Keratinocyte (primary cell): Measurements from ENCODE around the gene OR2A25.

Experiments used
- CTCF ChIP-seq, 3 experiments: IDR thresholded peaks in 1 of 3; conservative IDR thresholded peaks in 1 of 3; optimal IDR thresholded peaks in 1 of 3; 2 replicates in 2 of 3; 3 replicates in 1 of 3; pipeline versions ENCODE3 to v1.5.1; 2011; ENCODE audit warnings: low read length in 3 of 3, mild to moderate bottlenecking in 3 of 3, moderate library complexity in 2 of 3, control low read depth in 1 of 3, inconsistent platforms in 1 of 3; ENCODE audit not compliant: insufficient read depth in 2 of 3; ENCODE audit errors: extremely low read depth in 1 of 3
- EZH2 ChIP-seq: IDR thresholded peaks from one replicate; pipeline ENCODE4 v1.6.1; 2012; ENCODE audit warnings: inconsistent platforms, mild to moderate bottlenecking, low read length, moderate library complexity

- TF ChIP-seq CTCF (optimal IDR thresholded peaks at IDR 0.05 in 1 of 3, IDR thresholded peaks at IDR 0.05 in 1 of 3, conservative IDR thresholded peaks at IDR 0.05 in 1 of 3; ENCODE audit: extremely low read depth in 1 of 3, insufficient read depth in 2 of 3, low read length in 3 of 3) (no peak), EZH2 (no peak)
Observed at GRCh38 chr7:144090667-144091066, 21.1 kb downstream of the OR2A25 start.
